ENCODE measurements around the gene PWWP2A. TPM values are rescaled to one million over a fixed set of nuclear protein-coding genes. Genes with fewer than 3 reads are reported as not detected.

PWWP2A gene
- total and polyA plus RNA-seq, 2 of the 4 experiments (the other 2 are of a cell fraction), result 8.8 to 12.5 TPM

DNA sequence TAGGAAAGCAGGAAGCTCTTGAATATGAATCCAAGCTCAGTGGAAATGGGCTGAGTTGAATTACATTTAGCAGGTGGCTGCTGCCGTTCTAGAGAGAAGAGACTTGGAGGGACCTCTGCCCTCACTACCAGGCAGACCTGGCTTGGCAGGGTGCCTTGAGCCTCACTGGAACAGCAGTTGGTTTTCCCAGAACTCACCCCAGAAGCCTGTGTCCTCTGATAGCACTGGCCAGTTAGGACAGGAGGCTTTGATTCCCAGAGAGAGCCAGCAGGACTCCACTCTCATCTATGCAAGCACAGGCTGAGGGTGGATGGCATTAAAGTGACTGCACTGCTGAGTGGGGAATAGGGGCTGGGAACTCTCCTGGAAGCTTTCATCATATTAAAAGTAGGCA, 54.8 kb downstream of the PWWP2A start:
- in situ Hi-C loops (cut with MboI; ENCODE audit: low sequenced_read_pairs) (no loop called here), intact Hi-C loops (cut with micrococcal nuclease) (no loop called here), dilution Hi-C loops (cut with HindIII; ENCODE audit: low sequenced_read_pairs, unreplicated experiment) (no loop called here)
- ATAC-seq (ENCODE audit: low read depth) (no peak), DNase-seq (no peak)
- H4K91ac ChIP-seq (ENCODE audit: insufficient read depth, low read depth, low read length), result no peak overlapping the region
- ChIA-PET POLR2A (ENCODE audit: unreplicated experiment) (no interaction called here), CTCF (interaction anchor here (0.6 to 0.9 kb wide), 2 partner anchors 39 to 42 kb away, joined by 3 read pairs; no protein-coding TSS in a partner anchor)
- no peaks in the 10 kb centered on the region for H3K27me3 ChIP-seq (ENCODE audit: control insufficient read depth, insufficient read depth, low read length)
- no peak overlapping the region for H3K4ac ChIP-seq (ENCODE audit: low read depth, low read length)
- H3K56ac ChIP-seq (ENCODE audit: extremely low read depth, insufficient read depth, low read length), result no peak overlapping the region
- 80% methylated on average over 1 of the region's 1 CpG; no CpG with 5 or more reads in 1 of the 2 experiments for WGBS, 2 experiments (ENCODE audit: extremely low coverage in 2 of 2, insufficient read length in 1 of 2)
- no peak overlapping the region for H3K18ac ChIP-seq (ENCODE audit: low read depth, low read length)
- H4K20me1 ChIP-seq (ENCODE audit: insufficient read depth, low read length), result no peaks in the 10 kb centered on the region
- no peak overlapping the region for H2AK9ac ChIP-seq (replicated peaks; ENCODE audit: low read depth, low read length, poor library complexity)
- no peak overlapping the region for H3K14ac ChIP-seq (replicated peaks; ENCODE audit: low read depth, low read length)
- no peak overlapping the region for H3K4me3 ChIP-seq (ENCODE audit: insufficient read depth, low read depth, low read length)
- H2AFZ ChIP-seq (replicated peaks; ENCODE audit: low read length, poor library complexity), result no peak overlapping the region
- no peak overlapping the region for H2BK5ac ChIP-seq (ENCODE audit: low read depth, low read length, poor library complexity, severe bottlenecking)
- no peak overlapping the region for H3K4me2 ChIP-seq (ENCODE audit: low read depth, low read length)
- peaks cover 26% of the 10 kb centered on the region for H3K36me3 ChIP-seq (ENCODE audit: control insufficient read depth, insufficient read depth, low read length)
- no peak overlapping the region for H4K8ac ChIP-seq (ENCODE audit: low read depth in 2 of 2, low read length in 2 of 2)
- no peak overlapping the region for H2BK120ac ChIP-seq (ENCODE audit: low read depth, low read length)
- no peak overlapping the region for H3K23ac ChIP-seq (ENCODE audit: low read depth, low read length)
- H3K9ac ChIP-seq (ENCODE audit: low read depth, low read length), result no peak overlapping the region
- no peaks in the 10 kb centered on the region for H3K9me3 ChIP-seq (ENCODE audit: control insufficient read depth, insufficient read depth, low read length)
- H4K5ac ChIP-seq (ENCODE audit: low read depth, low read length), result no peak overlapping the region
- H3K79me1 ChIP-seq (ENCODE audit: low read depth in 1 of 2, low read length in 2 of 2), result peaks cover 5 to 6% of the 10 kb centered on the region in 2 experiments; a peak in 3 of 4 replicates
- H2BK20ac ChIP-seq (ENCODE audit: low read depth, low read length), result no peak overlapping the region
- peaks cover 6% of the 10 kb centered on the region; the same call in 1 of the 2 replicates for H3K9me1 ChIP-seq (ENCODE audit: insufficient read depth, low read length)
- BruUV-seq (replicated peaks), result no TSS peak
- H2AK5ac ChIP-seq (ENCODE audit: low read depth, low read length), result no peak overlapping the region
- H3K4me1 ChIP-seq (ENCODE audit: control insufficient read depth, insufficient read depth, low read length), result no peaks in the 10 kb centered on the region
- no peak overlapping the region for H3K27ac ChIP-seq (ENCODE audit: insufficient read depth, low read length)
- no peak overlapping the region for H2BK15ac ChIP-seq (ENCODE audit: low read depth, low read length)
- TF ChIP-seq, protein P1, sequence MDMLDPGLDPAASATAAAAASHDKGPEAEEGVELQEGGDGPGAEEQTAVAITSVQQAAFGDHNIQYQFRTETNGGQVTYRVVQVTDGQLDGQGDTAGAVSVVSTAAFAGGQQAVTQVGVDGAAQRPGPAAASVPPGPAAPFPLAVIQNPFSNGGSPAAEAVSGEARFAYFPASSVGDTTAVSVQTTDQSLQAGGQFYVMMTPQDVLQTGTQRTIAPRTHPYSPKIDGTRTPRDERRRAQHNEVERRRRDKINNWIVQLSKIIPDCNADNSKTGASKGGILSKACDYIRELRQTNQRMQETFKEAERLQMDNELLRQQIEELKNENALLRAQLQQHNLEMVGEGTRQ (IDR thresholded peaks at IDR 0.05; ENCODE audit: low read depth, low read length), result no peak
- no peak for TF ChIP-seq MAFK (IDR thresholded peaks at IDR 0.05; ENCODE audit: low read depth, low read length)
- TF ChIP-seq MAZ (IDR thresholded peaks at IDR 0.05; ENCODE audit: borderline replicate concordance, low read depth, low read length), result no peak
- no peak for TF ChIP-seq RCOR1 (IDR thresholded peaks at IDR 0.05; ENCODE audit: insufficient replicate concordance, low read length)
- TF ChIP-seq RAD21 (IDR thresholded peaks at IDR 0.05; ENCODE audit: low read length), result no peak
- no peak for TF ChIP-seq FOS (IDR thresholded peaks at IDR 0.05; ENCODE audit: low read depth, low read length)
- TF ChIP-seq MXI1 (IDR thresholded peaks at IDR 0.05; ENCODE audit: borderline replicate concordance, low read depth, low read length), result no peak
- TF ChIP-seq, protein P2, sequence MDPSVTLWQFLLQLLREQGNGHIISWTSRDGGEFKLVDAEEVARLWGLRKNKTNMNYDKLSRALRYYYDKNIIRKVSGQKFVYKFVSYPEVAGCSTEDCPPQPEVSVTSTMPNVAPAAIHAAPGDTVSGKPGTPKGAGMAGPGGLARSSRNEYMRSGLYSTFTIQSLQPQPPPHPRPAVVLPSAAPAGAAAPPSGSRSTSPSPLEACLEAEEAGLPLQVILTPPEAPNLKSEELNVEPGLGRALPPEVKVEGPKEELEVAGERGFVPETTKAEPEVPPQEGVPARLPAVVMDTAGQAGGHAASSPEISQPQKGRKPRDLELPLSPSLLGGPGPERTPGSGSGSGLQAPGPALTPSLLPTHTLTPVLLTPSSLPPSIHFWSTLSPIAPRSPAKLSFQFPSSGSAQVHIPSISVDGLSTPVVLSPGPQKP (IDR thresholded peaks at IDR 0.05; ENCODE audit: borderline replicate concordance, low read depth, low read length), result no peak
- TF ChIP-seq NFE2L2 (IDR thresholded peaks at IDR 0.05; ENCODE audit: low read depth, low read length), result no peak
- no peak for TF ChIP-seq CEBPB (IDR thresholded peaks at IDR 0.05; ENCODE audit: low read depth, low read length)
- TF ChIP-seq, protein P3, sequence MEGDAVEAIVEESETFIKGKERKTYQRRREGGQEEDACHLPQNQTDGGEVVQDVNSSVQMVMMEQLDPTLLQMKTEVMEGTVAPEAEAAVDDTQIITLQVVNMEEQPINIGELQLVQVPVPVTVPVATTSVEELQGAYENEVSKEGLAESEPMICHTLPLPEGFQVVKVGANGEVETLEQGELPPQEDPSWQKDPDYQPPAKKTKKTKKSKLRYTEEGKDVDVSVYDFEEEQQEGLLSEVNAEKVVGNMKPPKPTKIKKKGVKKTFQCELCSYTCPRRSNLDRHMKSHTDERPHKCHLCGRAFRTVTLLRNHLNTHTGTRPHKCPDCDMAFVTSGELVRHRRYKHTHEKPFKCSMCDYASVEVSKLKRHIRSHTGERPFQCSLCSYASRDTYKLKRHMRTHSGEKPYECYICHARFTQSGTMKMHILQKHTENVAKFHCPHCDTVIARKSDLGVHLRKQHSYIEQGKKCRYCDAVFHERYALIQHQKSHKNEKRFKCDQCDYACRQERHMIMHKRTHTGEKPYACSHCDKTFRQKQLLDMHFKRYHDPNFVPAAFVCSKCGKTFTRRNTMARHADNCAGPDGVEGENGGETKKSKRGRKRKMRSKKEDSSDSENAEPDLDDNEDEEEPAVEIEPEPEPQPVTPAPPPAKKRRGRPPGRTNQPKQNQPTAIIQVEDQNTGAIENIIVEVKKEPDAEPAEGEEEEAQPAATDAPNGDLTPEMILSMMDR (conservative IDR thresholded peaks at IDR 0.05; ENCODE audit: low read depth, low read length), result no peak
- no peak for TF ChIP-seq RFX5 (IDR thresholded peaks at IDR 0.05; ENCODE audit: low read depth, low read length)
- TF ChIP-seq POLR2A (IDR thresholded peaks at IDR 0.05; ENCODE audit: low read depth, low read length), result no peak
- no peak for TF ChIP-seq SMC3 (IDR thresholded peaks at IDR 0.05; ENCODE audit: low read depth, low read length)
- no peak for TF ChIP-seq CHD1 (IDR thresholded peaks at IDR 0.05; ENCODE audit: low read depth, low read length)
- TF ChIP-seq BHLHE40 (IDR thresholded peaks at IDR 0.05; ENCODE audit: low read depth, low read length), result no peak

Measured in IMR-90 (cell line).